ENCODE data around the gene PRR33. TPM values are rescaled to one million over a fixed set of nuclear protein-coding genes. Genes with fewer than 3 reads are reported as not detected.

PRR33 gene
- total RNA-seq, 2 experiments from 2014 or later, result 0.08 to 0.11 TPM

GRCh38 chr11:1871531-1871930, 20.2 kb downstream of the PRR33 start:
- POLR2A ChIA-PET, result interaction anchor here (1.1 kb wide), 1 partner anchor 10 kb away, joined by 3 read pairs; no protein-coding TSS in a partner anchor
- CTCF ChIA-PET, result interaction anchor here (1.7 to 3.5 kb wide), 2 partner anchors 11 to 178 kb away, joined by 8 to 14 read pairs; no protein-coding TSS in a partner anchor

- ChIA-PET CTCF (interaction anchor here (1.4 to 3.5 kb wide), 4 partner anchors 10 to 177 kb away, joined by 3 to 14 read pairs (median 8); no protein-coding TSS in a partner anchor), POLR2A (interaction anchor here (1.0 to 1.1 kb wide), 2 partner anchors 11 to 18 kb away, joined by 3 read pairs; no protein-coding TSS in a partner anchor)
Observed at GRCh38 chr11:1870721-1871466, 20.8 kb downstream of the PRR33 start.

GRCh38 chr11:1870326-1870696, 21.4 kb downstream of the PRR33 start:
- POLR2A ChIA-PET, result interaction anchor here (1.0 to 1.1 kb wide), 2 partner anchors 12 to 19 kb away, joined by 3 read pairs; no protein-coding TSS in a partner anchor
- CTCF ChIA-PET, result interaction anchor here (1.4 to 3.5 kb wide), 4 partner anchors 11 to 176 kb away, joined by 3 to 14 read pairs (median 8); no protein-coding TSS in a partner anchor

GRCh38 chr11:1869427-1870325, 22.0 kb downstream of the PRR33 start:
- CTCF ChIA-PET, result interaction anchor here (1.4 to 3.5 kb wide), 5 partner anchors 10 to 176 kb away, joined by 3 to 14 read pairs (median 8); no protein-coding TSS in a partner anchor
- POLR2A ChIA-PET, result no interaction called here

GRCh38 chr11:1868636-1869291, 22.9 kb downstream of the PRR33 start:
- CTCF ChIA-PET, result interaction anchor here (1.5 to 3.5 kb wide), 2 partner anchors 9 to 14 kb away, joined by 5 to 14 read pairs; no protein-coding TSS in a partner anchor
- POLR2A ChIA-PET, result no interaction called here

- POLR2A ChIA-PET, result no interaction called here
Observed at GRCh38 chr11:1868056-1868635, 23.5 kb downstream of the PRR33 start.

GRCh38 chr11:1867381-1867780, 24.3 kb downstream of the PRR33 start:
- POLR2A ChIA-PET, result no interaction called here
- CTCF ChIA-PET, result interaction anchor here (0.6 to 1.4 kb wide), 3 partner anchors 14 to 17 kb away, joined by 3 to 4 read pairs (median 3); no protein-coding TSS in a partner anchor

More at GRCh38 chr11:1868056-1868635, 23.5 kb downstream of the PRR33 start:
- CTCF ChIA-PET, result interaction anchor here (0.6 to 3.5 kb wide), 4 partner anchors 9 to 18 kb away, joined by 3 to 14 read pairs (median 4); no protein-coding TSS in a partner anchor

- ChIA-PET POLR2A (interaction anchor here (1.1 kb wide), 1 partner anchor 13 kb away, joined by 3 read pairs; no protein-coding TSS in a partner anchor), CTCF (interaction anchor here (1.2 to 1.4 kb wide), 2 partner anchors 13 to 15 kb away, joined by 3 to 4 read pairs; no protein-coding TSS in a partner anchor)
Observed at GRCh38 chr11:1866776-1867175, 24.9 kb downstream of the PRR33 start.

GRCh38 chr11:1866226-1866625, 25.5 kb downstream of the PRR33 start:
- CTCF ChIA-PET, result interaction anchor here (1.2 to 1.5 kb wide), 2 partner anchors 16 kb away, joined by 3 to 5 read pairs; no protein-coding TSS in a partner anchor
- POLR2A ChIA-PET, result interaction anchor here (1.1 kb wide), 1 partner anchor 13 kb away, joined by 3 read pairs; no protein-coding TSS in a partner anchor

GRCh38 chr11:1864831-1865665, 26.6 kb downstream of the PRR33 start:
- POLR2A ChIA-PET, result no interaction called here

GRCh38 chr11:1864231-1864630, 27.5 kb downstream of the PRR33 start:
- ChIA-PET CTCF (interaction anchor here (1.0 kb wide), 1 partner anchor 18 kb away, joined by 3 read pairs; no protein-coding TSS in a partner anchor), POLR2A (no interaction called here)

More at GRCh38 chr11:1864831-1865665, 26.6 kb downstream of the PRR33 start:
- CTCF ChIA-PET, result interaction anchor here (1.0 to 1.5 kb wide), 2 partner anchors 17 to 19 kb away, joined by 3 to 5 read pairs; no protein-coding TSS in a partner anchor

- CTCF ChIA-PET, result interaction anchor here (1.0 to 1.2 kb wide), 2 partner anchors 11 to 19 kb away, joined by 3 read pairs; partner anchors contain the start of gene LSP1
- POLR2A ChIA-PET, result no interaction called here
Observed at GRCh38 chr11:1863352-1864216, 28.1 kb downstream of the PRR33 start.

GRCh38 chr11:1862588-1863351, 28.9 kb downstream of the PRR33 start:
- ChIA-PET POLR2A (no interaction called here), CTCF (interaction anchor here (1.0 to 1.2 kb wide), 2 partner anchors 10 to 19 kb away, joined by 3 read pairs; partner anchors contain the start of gene LSP1)

- POLR2A ChIA-PET, result no interaction called here
- CTCF ChIA-PET, result interaction anchor here (1.0 to 1.2 kb wide), 2 partner anchors 9 to 20 kb away, joined by 3 read pairs; partner anchors contain the start of gene LSP1
Observed at GRCh38 chr11:1861435-1862411, 30.0 kb downstream of the PRR33 start.

All from activated CD8-positive, alpha-beta memory T cell treated with anti-CD3 and anti-CD28 coated beads for 36 hours (primary cell).